Osteocyte (in vitro differentiated cells): ENCODE measurements around the gene HES7. TPM values are rescaled to one million over a fixed set of nuclear protein-coding genes. Genes with fewer than 3 reads are reported as not detected.

Experiments
- DNase-seq: peaks from one replicate; pipeline ENCODE4 v3.0.0; 2021; ENCODE audit warnings: mixed read lengths; ENCODE audit not compliant: unreplicated experiment; ENCODE audit errors: extremely low spot score
- H3K27ac Mint-ChIP-seq: one replicate; pipeline ENCODE4 v1.8.0; 2021; ENCODE audit warnings: mild to moderate bottlenecking, mixed read lengths; ENCODE audit not compliant: unreplicated experiment
- H3K27me3 Mint-ChIP-seq: one replicate; pipeline ENCODE4 v1.8.0; 2021; ENCODE audit warnings: mixed read lengths; ENCODE audit not compliant: unreplicated experiment
- H3K36me3 Mint-ChIP-seq: one replicate; pipeline ENCODE4 v1.8.0; 2021; ENCODE audit warnings: mixed read lengths; ENCODE audit not compliant: unreplicated experiment
- H3K4me1 Mint-ChIP-seq: one replicate; pipeline ENCODE4 v1.8.0; 2021; ENCODE audit warnings: mixed read lengths; ENCODE audit not compliant: unreplicated experiment
- H3K4me3 Mint-ChIP-seq: one replicate; pipeline ENCODE4 v1.8.0; 2021; ENCODE audit warnings: mild to moderate bottlenecking, moderate library complexity, mixed read lengths; ENCODE audit not compliant: unreplicated experiment
- H3K9me3 Mint-ChIP-seq: one replicate; pipeline ENCODE4 v1.8.0; 2021; ENCODE audit warnings: mixed read lengths; ENCODE audit not compliant: unreplicated experiment
- total RNA-seq: library from RNA; stranded (reverse); gene quantifications from 2 replicates; pipeline ENCODE4 v1.2.1, GENCODE V29; 2021
- TF ChIP-seq, protein P1 (sequence below): fragments of 200-600 bp; sonication (generic); IDR thresholded peaks from 2 replicates; pipeline ENCODE4 v1.5.0; 2021; ENCODE audit warnings: antibody characterized with exemption, mild to moderate bottlenecking, moderate library complexity

The HES7 gene
- total RNA-seq, 1 donor from 2014 or later: 2.3 TPM

DNA sequence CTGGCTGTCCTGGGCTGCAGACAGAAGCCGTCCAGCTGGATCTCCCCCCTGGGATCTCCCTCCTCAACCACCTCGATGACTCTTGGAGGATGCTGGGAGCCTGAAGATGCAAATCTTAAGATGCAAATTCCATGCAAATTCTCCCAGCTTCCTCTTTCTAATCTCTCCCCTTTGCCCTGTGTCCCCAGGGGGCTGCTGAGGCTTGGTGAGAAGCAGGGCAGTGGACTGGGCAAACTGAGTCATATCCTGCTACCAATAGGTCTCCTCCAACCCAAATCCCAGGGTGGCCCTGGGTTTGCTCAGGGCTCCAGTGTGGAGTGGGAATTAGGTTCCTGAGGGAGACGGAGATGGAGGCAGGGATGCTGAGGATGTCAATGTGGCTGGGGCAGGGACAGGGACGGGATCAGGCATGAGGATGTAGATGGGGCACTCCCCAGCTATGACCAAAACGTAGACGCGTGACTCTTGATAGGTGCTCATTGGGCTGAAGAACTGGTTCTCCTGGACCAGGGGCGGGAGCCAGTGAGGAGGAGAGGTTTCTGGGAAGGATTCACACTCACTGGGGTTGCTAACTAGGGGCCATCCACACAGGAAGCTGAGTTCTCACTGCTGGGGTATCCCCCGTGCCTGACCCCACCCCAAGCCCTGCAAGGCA is 32.7 kb downstream of the HES7 start:
- no peaks in the 10 kb centered on the region for H3K9me3 Mint-ChIP-seq
- H3K36me3 Mint-ChIP-seq: no peaks in the 10 kb centered on the region
- H3K27me3 Mint-ChIP-seq: peaks cover 69% of the 10 kb centered on the region
- no peak overlapping the region for H3K27ac Mint-ChIP-seq
- no peak for DNase-seq
- H3K4me1 Mint-ChIP-seq: no peaks in the 10 kb centered on the region
- no peak overlapping the region for H3K4me3 Mint-ChIP-seq
- TF ChIP-seq, protein P1, sequence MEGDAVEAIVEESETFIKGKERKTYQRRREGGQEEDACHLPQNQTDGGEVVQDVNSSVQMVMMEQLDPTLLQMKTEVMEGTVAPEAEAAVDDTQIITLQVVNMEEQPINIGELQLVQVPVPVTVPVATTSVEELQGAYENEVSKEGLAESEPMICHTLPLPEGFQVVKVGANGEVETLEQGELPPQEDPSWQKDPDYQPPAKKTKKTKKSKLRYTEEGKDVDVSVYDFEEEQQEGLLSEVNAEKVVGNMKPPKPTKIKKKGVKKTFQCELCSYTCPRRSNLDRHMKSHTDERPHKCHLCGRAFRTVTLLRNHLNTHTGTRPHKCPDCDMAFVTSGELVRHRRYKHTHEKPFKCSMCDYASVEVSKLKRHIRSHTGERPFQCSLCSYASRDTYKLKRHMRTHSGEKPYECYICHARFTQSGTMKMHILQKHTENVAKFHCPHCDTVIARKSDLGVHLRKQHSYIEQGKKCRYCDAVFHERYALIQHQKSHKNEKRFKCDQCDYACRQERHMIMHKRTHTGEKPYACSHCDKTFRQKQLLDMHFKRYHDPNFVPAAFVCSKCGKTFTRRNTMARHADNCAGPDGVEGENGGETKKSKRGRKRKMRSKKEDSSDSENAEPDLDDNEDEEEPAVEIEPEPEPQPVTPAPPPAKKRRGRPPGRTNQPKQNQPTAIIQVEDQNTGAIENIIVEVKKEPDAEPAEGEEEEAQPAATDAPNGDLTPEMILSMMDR: no peak

DNA sequence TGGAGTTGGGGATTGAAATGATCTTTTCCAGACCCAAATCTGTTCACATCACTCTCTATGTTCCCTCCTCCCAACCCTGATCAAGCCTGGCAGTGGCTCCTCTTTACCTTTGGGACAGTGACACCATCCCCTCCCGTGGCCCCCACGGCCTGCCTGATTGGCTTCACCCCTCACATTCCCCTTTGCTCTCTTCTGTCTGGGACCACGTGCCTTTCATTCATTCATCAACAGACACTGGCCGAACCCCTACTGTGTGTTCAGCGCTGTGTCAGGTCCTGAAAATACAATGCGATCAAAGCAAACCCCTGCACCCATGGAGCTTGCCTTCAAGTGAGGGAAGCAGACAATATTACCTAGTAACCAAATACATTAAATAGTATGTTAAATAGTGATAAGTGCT is 34.2 kb downstream of the HES7 start:
- peaks cover 63% of the 10 kb centered on the region for H3K27me3 Mint-ChIP-seq
- no peak for DNase-seq
- no peak overlapping the region for H3K4me3 Mint-ChIP-seq
- no peaks in the 10 kb centered on the region for H3K9me3 Mint-ChIP-seq
- H3K27ac Mint-ChIP-seq: no peak overlapping the region
- H3K36me3 Mint-ChIP-seq: no peaks in the 10 kb centered on the region
- no peaks in the 10 kb centered on the region for H3K4me1 Mint-ChIP-seq
- TF ChIP-seq, protein P1: no peak

DNA sequence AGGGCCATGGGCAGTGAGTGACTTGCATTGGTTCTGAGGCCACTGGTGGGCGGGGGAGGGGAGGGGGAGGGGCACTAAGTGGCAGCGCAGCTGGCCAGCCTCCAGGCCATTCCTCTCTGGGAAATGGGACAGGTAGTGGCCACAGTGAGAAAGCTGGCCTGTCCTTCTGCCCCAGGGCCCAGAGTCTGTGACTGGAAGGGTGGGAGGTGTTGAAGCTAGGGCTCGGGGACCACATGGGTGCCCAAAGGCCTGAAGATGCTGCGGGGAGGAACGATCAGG is 36.0 kb downstream of the HES7 start:
- Mint-ChIP-seq H3K4me1 (no peaks in the 10 kb centered on the region), H3K27me3 (peaks cover 70% of the 10 kb centered on the region), H3K27ac (no peak overlapping the region), H3K36me3 (no peaks in the 10 kb centered on the region), H3K4me3 (no peak overlapping the region), H3K9me3 (no peaks in the 10 kb centered on the region)
- DNase-seq: no peak
- TF ChIP-seq, protein P1: no peak

DNA sequence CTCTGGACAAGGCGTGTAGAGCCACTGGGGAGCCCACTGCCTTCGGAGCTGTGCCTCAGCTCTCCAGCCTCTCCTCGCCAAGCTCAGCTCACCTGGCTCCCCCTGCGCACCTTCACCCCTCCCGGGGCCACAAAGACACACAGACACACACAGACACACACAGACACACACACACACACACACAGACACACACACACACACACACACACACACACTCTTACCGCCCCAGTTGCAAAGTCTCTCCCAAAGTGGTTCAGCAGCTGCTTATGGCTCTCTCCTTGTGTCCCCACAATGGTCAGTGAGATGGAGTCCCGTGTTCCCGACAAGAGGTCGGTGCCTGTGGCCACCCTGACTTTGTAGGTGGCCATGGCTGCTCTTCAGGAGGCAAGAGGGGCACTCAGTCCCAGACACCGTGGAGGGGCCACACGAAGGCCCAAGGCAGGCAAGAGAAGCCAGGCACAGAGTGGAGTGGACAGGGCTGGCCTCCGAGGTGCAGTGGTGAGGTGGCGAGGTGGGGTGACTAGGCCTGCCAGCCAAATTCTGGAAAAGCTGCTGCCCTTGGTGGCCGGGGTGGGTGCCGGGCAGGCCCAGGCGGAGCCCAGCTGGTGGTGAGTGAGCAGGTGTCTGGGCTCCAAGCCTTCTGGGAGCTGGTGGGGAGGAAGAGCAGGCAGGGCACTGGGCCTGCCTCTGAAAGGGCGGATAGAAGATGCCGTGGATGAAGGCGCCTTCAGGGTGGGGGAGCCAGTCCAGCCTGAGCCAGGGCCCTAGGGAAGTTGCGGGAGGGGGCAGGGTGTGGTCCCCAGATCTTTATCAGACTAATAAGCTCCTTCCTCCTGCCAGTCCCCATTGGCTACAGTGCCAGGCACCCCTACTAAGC is 36.6 kb downstream of the HES7 start, which contains the start of gene ALOX12B:
Gene ALOX12B (minus strand): TSS at position 642 of the 877 bp plus-strand sequence. CDS start 274 bp downstream, at position 368.
- no peak for DNase-seq
- TF ChIP-seq, protein P1: no peak
- Mint-ChIP-seq H3K36me3 (no peaks in the 10 kb centered on the region), H3K4me1 (no peaks in the 10 kb centered on the region), H3K4me3 (no peak within 1 kb of the TSS), H3K27me3 (peaks cover 71% of the 10 kb centered on the region), H3K27ac (no peak within 1 kb of the TSS), H3K9me3 (no peaks in the 10 kb centered on the region)

DNA sequence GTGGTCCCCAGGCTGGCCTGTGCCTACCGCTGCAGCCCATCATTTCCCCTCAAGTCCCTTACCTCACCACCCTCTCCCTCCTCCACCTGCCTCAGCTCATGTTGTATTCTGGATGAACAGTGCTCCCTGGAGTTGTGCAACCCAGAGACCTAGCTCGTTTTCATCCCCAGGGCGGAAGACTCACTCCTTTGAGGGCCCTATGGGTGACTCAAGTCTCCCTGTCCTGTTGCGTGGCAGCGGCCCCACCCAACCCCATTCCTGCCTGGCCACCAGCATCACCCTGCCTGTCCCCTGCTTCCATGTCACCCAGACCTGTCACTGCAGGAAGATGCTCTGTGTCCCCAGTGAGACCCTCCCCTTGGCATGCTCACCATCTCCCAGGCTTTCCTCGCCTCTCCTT is 39.7 kb downstream of the HES7 start:
- TF ChIP-seq, protein P1: no peak
- H3K4me1 Mint-ChIP-seq: peaks cover 9% of the 10 kb centered on the region
- peaks cover 55% of the 10 kb centered on the region for H3K27me3 Mint-ChIP-seq
- no peak overlapping the region for H3K4me3 Mint-ChIP-seq
- no peak for DNase-seq
- H3K9me3 Mint-ChIP-seq: no peaks in the 10 kb centered on the region
- no peaks in the 10 kb centered on the region for H3K36me3 Mint-ChIP-seq
- H3K27ac Mint-ChIP-seq: no peak overlapping the region
